Activated CD4-positive, alpha-beta T cell treated with anti-CD3 and anti-CD28 coated beads for 1 hour (primary cell): Measurements from ENCODE around the gene PTPRG.
"Not testable (repeated sequence)": the region's sequence is repeated elsewhere in the genome, so short reads cannot be mapped to it uniquely, and the experiment has no call there.

ENCODE experiments used
- DNase-seq: peaks from one replicate; pipeline ENCODE4 v3.0.0-alpha.2; 2020

The PTPRG gene

DNA sequence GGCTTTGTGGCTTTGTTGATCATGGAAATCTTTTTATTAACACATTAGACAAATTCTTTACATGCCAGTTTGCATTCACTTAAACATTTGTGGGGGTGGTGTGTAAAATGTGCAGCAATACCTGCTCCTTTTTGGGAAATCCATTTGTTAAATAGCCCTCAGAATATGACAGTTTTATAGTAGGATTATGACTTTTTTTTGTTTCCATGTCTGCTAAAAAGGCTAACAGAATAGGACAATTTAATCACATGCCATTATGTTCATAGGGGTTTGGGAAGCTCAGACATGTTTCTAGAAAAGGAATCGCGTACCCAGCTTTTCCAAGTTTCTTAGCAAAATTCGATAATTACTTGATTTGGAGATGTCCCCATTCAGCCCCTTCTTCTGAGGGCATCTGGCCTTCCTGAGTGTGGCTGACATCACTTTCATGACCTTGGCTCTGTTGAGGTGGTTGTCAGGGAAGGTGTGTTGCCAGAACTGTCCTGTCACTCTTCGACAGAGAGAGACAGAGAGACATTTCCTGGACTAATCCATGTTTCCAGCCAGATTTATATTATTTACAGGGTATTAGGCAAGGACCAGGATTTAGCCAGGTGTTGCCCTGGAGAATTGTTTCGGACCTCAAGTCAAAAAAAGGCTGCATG, 126.4 kb downstream of the PTPRG start:
- no peak for DNase-seq

DNA sequence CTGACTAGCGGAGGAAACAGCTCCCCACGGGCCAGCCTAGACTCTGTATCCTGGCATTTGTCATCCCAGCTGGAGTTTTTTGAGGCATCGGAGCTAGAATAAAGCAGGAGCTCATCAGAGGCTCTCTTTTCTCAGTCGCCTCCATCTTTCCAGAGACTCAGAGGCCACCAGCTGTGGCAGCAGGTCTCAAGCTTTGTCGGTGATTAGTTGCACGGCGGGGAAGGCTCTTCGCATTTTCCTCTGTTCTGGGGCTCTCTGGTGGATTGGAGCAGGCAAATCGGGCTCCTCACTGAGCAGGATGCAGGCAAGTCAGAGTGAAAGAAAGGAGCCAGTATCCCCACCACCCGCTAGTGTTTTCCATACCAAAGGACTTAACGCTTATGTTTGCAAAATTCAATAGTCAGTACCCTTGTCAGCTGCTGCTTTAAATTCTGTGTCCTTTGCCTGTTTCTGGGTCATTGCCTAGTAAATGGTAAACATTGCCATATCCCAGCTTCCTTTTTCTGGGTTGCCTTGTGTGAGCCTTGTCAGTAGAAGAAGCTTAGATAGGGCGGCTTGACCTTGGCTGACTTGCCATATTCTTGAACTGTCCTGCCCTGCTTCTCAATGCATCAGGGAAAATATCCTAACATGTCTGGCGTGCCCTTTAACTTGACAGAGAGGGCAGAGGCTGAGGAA, 127.1 kb downstream of the PTPRG start:
- no peak for DNase-seq

DNA sequence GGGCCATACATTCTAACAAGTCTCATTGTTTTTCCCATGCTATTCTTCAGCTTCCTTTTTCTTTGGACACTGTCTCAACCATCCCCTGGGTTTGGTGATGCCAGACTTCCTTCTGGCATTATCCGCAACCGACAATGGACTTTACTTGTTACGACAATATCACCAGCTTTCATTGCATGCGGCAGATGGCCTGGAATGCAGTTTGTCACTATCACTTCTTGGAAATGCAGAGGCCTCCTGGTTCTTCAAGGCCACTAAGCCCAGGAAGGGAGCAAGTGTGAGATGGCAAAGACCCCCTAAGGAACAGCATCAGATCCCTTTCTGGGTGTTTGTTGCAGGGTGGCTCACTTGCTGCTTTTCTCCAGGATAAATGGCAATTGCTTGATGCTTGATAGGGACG, 128.6 kb downstream of the PTPRG start:
- no peak for DNase-seq

DNA sequence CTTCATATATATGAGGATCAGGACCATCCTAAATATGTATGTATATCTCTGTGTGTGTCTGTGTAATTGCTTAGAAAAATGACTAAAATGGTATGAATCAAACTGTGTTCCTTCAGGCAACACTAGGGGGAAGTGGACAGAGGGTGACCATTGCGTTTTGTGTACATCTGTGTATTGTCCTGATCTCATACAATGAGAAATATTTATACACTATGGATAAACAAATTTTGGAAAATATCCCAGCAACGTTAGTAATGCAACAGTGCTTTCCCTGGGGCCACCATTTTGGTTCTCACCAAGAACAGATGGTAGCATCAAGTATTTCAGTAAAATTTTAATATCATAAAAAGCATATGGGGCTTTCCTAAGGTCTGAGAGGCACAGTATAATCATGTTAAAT, 130.1 kb downstream of the PTPRG start:
- no peak for DNase-seq

DNA sequence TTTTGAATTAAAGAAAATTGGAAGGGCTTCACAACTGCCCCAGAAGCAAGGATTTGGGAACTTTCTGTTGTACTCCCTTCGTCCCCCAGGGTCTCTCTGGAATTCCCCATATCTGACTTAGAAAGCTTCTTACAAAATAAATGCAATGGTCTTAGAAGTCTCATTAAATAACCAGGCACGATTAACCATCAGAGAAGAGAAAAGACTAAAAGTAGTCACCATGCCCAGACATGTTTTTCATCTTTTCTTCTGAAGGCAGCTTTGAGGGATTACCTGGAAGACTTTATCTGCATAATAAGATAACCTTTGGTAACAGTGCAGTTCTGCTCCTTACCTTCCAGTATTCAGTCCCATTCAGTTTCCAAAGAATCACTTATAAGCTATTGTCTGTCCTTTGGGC, 135.9 kb downstream of the PTPRG start:
- DNase-seq: no peak

DNA sequence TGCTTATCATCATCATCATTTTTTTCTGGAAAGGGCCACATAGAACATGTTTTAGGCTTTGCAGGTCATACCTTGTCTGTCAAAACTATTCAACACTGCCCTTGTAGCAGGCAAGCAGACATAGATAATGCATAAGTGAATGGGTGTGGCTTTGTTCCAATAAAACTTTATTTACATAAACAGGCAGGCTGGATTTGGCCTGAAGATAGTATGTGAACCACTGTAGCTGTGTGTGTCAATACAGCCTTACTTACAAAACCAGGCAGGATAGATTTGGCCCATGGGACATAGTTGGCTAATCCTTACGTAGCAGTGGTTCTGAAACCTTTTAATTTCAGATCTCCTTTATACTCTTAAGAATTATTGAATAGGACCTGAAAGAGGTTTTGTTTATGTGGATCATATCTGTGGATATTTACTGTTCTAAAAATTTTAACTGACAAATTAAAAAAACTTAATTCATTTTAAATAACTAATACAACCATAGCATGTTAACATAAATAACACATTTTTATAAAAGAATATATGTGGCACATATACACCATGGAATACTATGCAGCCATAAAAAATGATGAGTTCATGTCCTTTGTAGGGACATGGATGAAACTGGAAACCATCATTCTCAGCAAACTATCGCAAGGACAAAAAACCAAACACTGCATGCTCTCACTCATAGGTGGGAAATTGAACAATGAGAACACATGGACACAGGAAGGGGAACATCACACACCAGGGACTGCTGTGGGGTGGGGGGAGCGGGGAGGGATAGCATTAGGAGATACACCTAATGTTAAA, 137.1 kb downstream of the PTPRG start:
- DNase-seq: not testable (repeated sequence)

DNA sequence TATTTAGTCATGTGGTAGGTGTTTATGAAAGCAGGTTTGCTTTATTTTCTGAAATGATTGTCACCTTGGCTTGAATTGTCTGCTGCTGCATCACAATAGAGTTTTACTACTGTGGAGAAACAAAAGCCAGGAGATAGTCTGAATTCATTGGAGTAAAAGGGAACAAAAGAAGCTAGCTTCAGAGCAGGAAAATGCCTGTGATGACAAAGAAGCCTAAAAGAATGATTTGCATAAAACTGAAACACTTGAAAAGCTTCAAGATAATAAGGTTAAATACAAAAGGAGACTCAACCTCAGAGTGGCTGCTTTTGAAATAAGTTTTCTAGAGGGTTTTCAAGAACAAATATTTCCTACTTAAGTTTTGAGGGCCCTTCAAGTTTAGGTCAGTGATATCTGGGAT, 138.3 kb downstream of the PTPRG start:
- DNase-seq: no peak

DNA sequence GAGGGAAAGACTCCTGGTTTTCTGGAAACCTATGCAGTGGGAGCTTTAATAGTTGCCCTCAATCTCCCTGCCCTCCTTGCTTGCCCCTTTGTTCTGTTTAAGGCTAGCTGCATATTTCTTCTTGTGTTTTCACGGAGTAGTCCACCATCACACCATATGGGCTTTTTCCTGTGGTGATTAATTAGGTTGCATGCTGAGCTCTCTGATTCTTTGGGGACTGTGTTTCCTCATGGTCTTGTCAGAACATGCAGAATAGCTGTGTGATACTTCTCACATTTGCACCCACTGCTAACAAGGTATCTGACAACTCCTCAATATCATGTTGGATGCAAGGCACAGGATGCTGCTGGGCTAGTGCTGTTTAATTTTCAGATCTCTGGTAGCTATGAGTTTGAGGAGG, 139.6 kb downstream of the PTPRG start:
- DNase-seq: no peak

DNA sequence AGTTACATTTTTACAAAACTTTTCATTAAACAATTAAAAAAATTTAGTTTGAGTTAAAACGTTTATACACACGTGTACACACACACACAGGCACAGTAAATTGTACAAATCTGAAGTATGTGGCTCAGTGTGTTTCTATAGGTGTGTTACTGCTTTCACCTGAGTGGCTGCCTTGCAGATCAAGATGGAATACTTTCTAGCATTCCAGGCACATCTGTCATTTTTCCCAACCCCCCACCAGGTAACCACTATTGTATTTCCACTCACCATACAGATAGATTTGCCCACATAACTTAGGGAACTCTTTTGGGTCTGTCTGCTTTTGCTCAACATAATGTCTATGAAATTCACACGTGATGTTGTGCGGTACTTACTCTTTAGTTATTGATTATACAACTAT, 141.1 kb downstream of the PTPRG start:
- DNase-seq: no peak

DNA sequence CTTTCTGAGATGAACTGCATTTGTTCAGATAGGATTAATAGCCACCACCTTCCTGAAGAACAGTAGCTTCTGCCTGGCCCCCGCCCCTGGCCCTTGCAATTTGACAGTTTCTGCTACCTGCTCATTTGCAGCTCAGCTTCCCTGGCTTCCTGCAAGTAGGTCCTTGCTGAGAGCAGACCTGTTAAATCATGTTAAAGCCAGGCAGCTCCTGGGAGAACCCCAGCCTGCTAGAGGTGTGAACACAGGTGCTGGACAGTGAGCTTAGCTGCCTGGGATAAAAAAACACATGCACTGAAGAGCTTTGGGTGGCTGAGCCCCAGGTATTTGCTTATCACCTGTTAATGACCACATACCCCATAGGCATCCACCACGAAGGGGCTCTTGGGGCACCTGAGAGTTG, 143.4 kb downstream of the PTPRG start:
- DNase-seq: no peak

DNA sequence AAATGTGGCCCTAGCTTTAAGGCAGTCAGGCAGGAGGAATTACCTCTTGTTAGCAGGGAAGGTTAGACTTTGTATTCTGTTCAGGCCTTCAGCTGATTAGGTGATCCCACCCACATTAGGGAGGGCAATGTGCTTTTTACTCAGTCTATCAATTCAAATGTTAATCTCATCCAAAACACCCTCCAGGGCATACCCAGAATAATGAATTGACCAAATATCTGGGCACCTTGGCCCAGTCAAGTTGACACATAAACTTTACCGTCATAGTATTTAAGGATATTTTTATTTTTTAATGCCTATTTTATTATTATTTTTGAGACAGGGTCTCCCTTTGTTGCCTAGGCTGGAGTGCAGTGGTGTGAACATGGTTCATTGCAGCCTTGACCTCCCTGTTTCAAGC, 146.1 kb downstream of the PTPRG start:
- DNase-seq: no peak

DNA sequence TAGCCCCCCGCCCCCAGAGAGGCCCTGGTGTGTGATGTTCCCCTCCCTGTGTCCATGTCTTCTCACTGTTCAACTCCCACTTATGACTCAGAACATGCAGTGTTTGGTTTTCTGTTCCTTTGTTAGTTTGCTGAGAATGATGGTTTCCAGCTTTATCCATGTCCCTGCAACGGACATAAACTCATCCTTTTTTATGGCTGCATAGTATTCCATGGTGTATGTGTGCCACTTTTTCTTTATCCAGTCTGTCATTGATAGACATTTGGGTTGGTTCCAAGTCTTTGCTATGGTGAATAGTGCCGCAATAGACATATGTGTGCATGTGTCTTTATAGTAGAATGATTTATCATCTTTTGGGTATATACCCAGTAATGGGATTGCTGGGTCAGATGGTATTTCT, 149.5 kb downstream of the PTPRG start:
- not testable (repeated sequence) for DNase-seq

DNA sequence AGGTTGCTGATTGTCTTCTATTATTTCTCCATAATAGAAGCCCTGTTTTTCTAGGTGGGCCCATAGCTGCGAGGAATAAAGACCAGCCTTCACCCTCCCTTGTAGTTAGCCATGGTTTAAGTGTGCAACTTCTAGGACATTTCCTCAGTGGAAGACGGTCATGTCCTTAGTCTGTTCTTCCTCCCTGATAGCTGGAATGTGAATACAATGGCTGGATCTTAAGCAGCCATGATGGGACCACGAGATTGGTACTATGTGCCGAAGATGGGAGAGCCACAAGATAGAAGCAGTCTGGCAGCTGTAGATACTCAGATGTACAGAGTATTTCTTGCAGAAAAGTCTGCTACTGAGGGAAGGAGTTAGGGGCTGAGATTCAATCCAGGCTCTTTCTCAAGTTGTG, 152.9 kb downstream of the PTPRG start:
- no peak for DNase-seq

DNA sequence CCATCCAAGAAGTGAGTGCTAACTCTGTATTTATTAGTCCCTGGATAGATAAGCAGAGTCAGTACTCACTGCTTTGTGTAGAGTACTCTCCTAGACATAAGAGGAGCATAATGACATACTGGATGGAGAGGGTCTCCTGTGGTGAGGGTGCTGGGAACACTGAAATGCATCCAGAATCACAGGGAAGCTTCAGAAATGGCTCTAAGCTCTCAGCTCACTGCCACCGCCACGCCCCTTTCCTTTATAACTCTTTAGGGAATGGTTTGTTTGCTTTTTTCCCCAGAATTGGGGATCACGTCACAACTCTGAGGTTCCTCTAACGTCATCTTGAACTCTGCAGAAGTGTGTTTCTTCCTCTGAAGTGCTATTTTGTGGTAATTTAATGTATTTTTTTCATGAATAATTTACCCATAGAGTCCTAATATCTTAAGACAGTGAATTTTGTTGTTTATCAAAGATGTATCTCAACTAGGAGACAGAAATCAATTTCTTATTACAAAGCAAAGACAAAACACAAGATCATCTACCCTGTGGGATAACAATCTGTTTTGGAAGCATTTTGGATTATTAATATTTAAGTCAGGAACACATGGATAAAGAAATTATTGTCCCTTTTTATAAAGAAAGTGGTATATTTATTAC, 154.6 kb downstream of the PTPRG start:
- DNase-seq: no peak

DNA sequence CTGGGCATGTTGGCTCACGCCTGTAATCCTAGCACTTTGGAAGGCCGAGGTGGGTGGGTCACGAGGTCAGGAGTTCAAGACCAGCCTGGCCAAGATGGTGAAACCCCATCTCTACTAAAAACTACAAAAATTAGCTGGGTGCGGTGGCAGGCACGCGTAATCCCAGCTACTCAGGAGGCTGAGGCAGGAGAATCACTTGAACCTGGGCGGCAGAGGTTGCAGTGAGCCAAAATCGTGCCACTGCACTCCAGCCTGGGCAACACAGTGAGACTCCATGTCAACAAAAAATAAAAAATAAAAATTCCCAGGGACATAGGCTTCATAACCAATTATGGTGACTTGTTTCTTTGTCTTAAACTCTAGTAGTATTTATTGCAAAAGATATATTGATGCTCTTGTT, 155.3 kb downstream of the PTPRG start:
- DNase-seq: not testable (repeated sequence)

DNA sequence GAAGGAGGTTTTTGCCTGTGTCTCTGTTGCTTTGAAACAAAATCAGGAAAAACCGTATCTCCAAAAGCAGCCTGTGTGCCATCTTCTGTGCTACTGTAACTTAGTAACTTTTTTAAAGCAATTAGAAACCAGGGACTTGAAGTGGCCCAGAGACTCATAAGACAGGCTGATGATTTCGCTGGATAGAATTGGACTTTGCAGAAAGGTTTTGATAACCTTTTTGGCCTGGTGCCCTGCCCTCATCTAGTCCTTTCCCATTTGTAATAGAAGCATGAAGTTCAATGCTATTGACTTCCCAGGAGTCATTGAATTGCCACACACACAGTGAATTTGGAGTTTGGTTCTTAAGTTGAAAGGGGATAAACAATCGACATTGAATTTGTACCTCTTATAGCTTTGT, 157.2 kb downstream of the PTPRG start:
- no peak for DNase-seq

DNA sequence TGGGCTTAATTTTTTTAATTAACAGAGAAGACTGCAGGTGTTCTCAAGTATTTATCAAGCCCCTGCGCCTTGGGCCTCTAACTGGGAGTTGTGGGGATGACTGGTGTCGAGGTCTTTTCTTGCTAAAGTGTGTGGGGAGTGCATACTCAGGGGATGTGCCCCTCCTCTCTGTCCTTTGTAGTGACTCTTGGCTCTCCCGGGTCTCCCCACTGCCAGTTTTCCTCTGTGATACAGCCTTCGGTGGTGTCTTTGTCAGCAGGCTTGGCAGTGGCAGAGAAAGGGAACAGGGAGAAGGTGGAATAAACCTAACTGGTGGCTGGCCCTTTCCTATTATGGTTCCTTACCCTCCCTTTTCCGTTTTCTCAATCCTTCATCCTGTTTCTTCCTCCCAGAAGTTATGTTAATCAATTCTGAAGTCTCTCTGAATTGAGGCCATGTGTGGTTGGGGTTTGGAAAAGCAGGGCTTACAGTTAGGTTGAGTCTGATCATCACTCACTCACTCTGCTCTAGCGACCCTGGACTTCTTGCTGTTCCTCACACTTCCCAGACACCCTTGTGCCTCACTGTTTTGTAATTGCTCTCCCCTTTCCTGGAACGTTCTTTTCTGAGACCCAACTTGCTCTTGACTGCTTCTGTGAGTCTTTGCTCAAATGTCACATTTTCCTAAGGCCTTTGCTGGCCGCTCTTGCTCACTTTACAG, 158.1 kb downstream of the PTPRG start:
- no peak for DNase-seq

DNA sequence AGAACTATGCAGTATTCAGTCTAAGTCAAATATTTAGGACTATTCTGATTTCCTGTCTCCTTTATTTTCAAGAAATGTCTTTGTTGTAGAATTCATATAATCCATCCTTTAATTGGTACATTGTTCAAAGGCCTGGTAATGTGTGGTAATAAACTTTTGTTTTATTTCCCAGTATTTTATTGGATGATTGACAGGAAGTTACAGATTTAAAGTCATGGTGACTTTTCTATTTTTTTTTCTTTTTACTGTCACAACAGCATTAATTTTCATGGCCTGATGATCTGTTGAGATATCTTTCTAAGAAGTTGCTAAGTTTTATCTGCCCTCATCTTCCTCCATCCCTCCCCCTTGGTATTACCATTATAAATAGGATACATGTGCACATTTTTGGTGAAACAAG, 161.7 kb downstream of the PTPRG start:
- no peak for DNase-seq

DNA sequence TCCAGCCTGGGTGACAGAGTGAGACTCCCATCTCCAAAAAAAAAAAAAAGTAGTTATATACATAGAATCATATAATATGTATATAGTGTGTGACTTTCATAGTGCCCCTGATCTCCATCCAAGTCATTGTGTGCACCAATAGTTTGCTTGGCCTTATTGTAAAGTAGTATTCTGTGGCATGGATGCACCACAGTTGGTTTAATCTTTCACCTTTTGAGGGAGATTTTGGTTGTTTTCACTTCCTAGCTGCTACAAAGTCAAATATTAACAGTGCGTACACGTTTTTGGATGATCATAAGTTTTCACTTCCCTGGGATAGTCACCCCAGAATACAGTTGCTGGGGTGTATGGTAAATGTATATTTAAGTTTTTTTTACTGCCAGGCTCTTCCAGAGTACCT, 162.8 kb downstream of the PTPRG start:
- no peak for DNase-seq

DNA sequence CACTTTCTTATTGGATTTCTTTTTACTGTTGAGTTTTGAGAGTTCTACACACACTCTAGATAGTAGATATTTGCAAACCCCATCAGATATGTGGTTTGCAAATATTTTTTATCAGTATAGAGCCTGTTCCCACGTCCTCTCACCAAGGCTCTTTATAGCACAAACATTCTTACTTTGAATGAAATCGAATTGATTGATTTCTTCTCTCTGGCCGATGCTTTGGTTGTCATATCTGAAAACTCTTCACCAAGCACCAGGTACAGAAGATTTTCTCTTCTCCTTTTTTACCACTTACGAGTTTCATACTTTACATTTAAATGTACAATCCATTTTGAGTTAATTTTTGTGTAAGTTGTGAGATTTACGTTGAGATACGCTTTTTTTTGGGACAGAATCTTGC, 163.4 kb downstream of the PTPRG start:
- DNase-seq: no peak

DNA sequence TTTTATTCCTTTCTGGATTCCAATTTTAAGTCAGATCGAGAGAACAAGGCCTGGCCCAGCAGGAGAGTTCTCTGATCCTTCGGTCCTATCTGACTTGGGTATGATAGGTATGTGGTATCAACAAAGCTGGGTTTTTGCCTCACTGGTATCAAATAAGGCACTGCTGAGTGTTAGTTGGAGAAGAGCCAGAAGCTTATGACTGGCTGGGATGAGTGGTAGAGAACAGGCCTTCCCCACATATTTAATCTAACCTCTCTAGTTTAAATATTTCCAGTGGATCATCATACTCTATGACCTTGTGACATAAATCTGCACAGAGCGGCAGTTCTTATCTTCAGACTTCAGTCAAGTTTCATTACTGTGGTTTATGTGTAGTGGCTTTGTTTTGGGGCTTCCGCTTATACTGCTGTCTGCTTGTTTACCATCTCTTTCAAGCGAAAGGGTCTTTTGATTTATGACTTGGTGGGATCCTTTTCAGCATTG, 164.5 kb downstream of the PTPRG start:
- no peak for DNase-seq

DNA sequence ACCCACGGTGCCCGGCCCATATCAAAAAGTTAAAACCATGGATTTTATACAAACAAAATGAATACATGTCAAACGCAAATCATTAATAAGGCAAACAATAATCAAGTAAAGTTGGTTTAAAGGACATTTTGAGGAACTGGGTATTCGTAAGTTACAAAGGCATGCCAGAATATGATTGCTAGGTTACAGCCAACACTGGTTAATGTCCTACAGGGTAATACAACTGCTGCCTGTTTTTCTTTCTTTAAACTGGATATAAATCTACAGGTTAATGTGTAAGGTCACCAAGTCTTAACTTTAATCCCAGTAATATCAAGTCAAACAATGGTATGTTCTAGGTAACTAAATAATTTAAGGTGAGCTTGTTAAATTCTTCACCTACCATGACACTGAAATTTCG, 166.1 kb downstream of the PTPRG start:
- no peak for DNase-seq

DNA sequence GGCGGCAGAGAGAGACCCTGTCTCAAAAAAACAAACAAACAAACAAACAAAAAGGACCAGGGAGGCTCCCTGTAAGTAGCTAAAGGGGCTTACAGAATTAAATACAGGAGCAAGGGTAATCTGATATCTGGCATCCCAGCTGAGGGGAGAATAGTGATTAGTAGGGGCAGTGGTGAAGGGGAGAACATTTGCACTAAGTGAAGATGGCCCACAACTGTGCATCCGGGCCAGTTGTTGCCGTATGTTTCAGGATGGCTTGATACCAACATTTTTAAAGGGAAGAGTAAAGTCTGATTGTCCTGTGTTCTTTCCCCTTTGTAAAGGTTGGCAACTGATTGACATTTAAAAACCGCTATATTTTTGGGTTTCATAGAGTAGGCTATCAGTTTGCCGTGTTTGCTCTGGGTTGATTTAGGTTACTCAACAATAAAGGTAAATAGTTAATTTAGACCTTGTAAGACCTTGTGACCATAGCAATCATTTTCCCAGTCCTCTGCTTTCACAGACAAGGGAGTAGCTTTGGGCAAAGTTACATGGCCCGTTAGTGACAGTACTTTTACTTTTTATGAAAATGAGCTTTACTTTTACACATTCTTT, 167.8 kb downstream of the PTPRG start:
- no peak for DNase-seq
